Endothelial cell of umbilical vein (primary cell): ENCODE results near the gene NRXN3. TPM values are rescaled to one million over a fixed set of nuclear protein-coding genes. Genes with fewer than 3 reads are reported as not detected.
A peak's percentile ranks its signal among the peaks of the same experiment; 100 is the strongest.

ENCODE experiments used
- BruUV-seq: library from RNA; stranded (reverse); fragments of 400-500 nt; replicated peaks from 2 replicates; lab custom pipeline; 2021; lab: Mats Ljungman, UMichigan
- CTCF ChIA-PET: fragments of 300-600, 350-600 bp; sonication (Branson Sonifier 250); formaldehyde crosslinking; loops from one replicate; lab custom pipeline; 2021; ENCODE audit warnings: antibody characterized with exemption, inconsistent platforms; lab: Charles Lee
- POLR2A ChIA-PET: fragments of 300-600, 350-600 bp; sonication (Branson Sonifier 250); formaldehyde crosslinking; loops from one replicate; lab custom pipeline; 2021; ENCODE audit warnings: antibody characterized with exemption, inconsistent platforms; lab: Charles Lee
- DNase-seq: peaks from one replicate; pipeline ENCODE4 v3.0.0-alpha.2; 2011; ENCODE audit warnings: low read depth, low spot score
- FAIRE-seq: peaks from 2 replicates; lab custom pipeline; 2011; peaks lifted over from hg19 to GRCh38; lab: Jason Lieb, UNC
- H2AFZ ChIP-seq: 2 replicates; pipeline ENCODE4 v1.6.0; 2012; ENCODE audit warnings: low read depth, low read length, control low read depth, inconsistent platforms
- H3K27ac ChIP-seq: 2 replicates; pipeline ENCODE4 v1.5.1; 2011; ENCODE audit warnings: low read depth, mild to moderate bottlenecking, control low read depth, low read length, moderate library complexity; ENCODE audit not compliant: insufficient read depth
- H3K27me3 ChIP-seq, 2 experiments: 2 replicates each; pipeline versions ENCODE4 v1.6.0 to v1.6.1; 2011; ENCODE audit warnings: low read length in 2 of 2, mixed read lengths in 1 of 2; ENCODE audit not compliant: control insufficient read depth in 2 of 2, insufficient read depth in 2 of 2
- H3K36me3 ChIP-seq, 2 experiments: 2 replicates in 1 of 2; 3 replicates in 1 of 2; pipeline ENCODE4 v1.5.1; 2011; ENCODE audit warnings: low read length in 2 of 2, mild to moderate bottlenecking in 1 of 2, moderate library complexity in 1 of 2; ENCODE audit not compliant: control insufficient read depth in 2 of 2, insufficient read depth in 2 of 2; ENCODE audit errors: extremely low read depth in 1 of 2
- H3K4me1 ChIP-seq: 3 replicates; pipeline ENCODE4 v1.5.1; 2011; ENCODE audit warnings: mild to moderate bottlenecking, low read length; ENCODE audit not compliant: control insufficient read depth, insufficient read depth; ENCODE audit errors: extremely low read depth
- H3K4me2 ChIP-seq: 2 replicates; pipeline ENCODE4 v1.6.1; 2011; ENCODE audit warnings: low read length, control low read depth, mixed read lengths; ENCODE audit not compliant: insufficient read depth
- H3K4me3 ChIP-seq, 3 experiments: fragments of 200-600 bp in 1 of 3; sonication (generic), shearing (Covaris generic) in 1 of 3; replicated peaks in 1 of 3; 2 replicates each; pipeline ENCODE4 v1.5.1; 2011 to 2016; ENCODE audit warnings: control low read depth in 3 of 3, low read length in 3 of 3, mild to moderate bottlenecking in 2 of 3, inconsistent platforms in 1 of 3, low read depth in 1 of 3, moderate library complexity in 1 of 3; ENCODE audit not compliant: insufficient read depth in 1 of 3
- H3K79me2 ChIP-seq: 2 replicates; pipeline ENCODE4 v1.6.0; 2012; ENCODE audit warnings: low read length, inconsistent platforms; ENCODE audit not compliant: control insufficient read depth, insufficient read depth
- H3K9ac ChIP-seq: replicated peaks from 2 replicates; pipeline ENCODE3; 2011; ENCODE audit warnings: low read length, control low read depth; ENCODE audit not compliant: insufficient read depth; ENCODE audit errors: extremely low read depth
- H3K9me1 ChIP-seq: replicated peaks from 3 replicates; pipeline ENCODE4 v1.6.0; 2011; ENCODE audit warnings: mild to moderate bottlenecking, low read length; ENCODE audit not compliant: control insufficient read depth, insufficient read depth; ENCODE audit errors: extremely low read depth
- H3K9me3 ChIP-seq: replicated peaks from 2 replicates; pipeline ENCODE4 v1.5.1; 2012; ENCODE audit warnings: low read length, inconsistent platforms; ENCODE audit not compliant: control insufficient read depth, insufficient read depth
- H4K20me1 ChIP-seq: replicated peaks from 2 replicates; pipeline ENCODE3; 2011; ENCODE audit warnings: mild to moderate bottlenecking, low read length; ENCODE audit not compliant: control insufficient read depth, insufficient read depth; ENCODE audit errors: extremely low read depth
- CTCF ChIP-seq, 2 donors: IDR thresholded peaks; 1 replicate in 1 of 2; 2 replicates in 1 of 2; pipeline ENCODE4 v1.5.1; 2011; ENCODE audit warnings: low read length in 2 of 2, mild to moderate bottlenecking in 2 of 2, moderate library complexity in 2 of 2, control low read depth in 1 of 2, inconsistent platforms in 1 of 2, low read depth in 1 of 2; ENCODE audit not compliant: insufficient read depth in 1 of 2; ENCODE audit errors: extremely low read depth in 1 of 2
- EZH2 ChIP-seq: IDR thresholded peaks from 2 replicates; pipeline ENCODE4 v1.6.1; 2012; ENCODE audit warnings: borderline replicate concordance, low read depth, mild to moderate bottlenecking, moderate library complexity, low read length, inconsistent platforms; ENCODE audit not compliant: severe bottlenecking
- FOS ChIP-seq: IDR thresholded peaks from 2 replicates; pipeline ENCODE4 v1.6.1; 2011; ENCODE audit warnings: mild to moderate bottlenecking, low read length, moderate library complexity, borderline replicate concordance; ENCODE audit not compliant: insufficient read depth
- GATA2 ChIP-seq: IDR thresholded peaks from 2 replicates; pipeline ENCODE4 v1.7.0; 2011; ENCODE audit warnings: low read depth, mild to moderate bottlenecking, moderate library complexity, mixed read lengths, low read length; ENCODE audit not compliant: insufficient read length, insufficient read depth
- JUN ChIP-seq: IDR thresholded peaks from 2 replicates; pipeline ENCODE4 v1.6.1; 2011; ENCODE audit warnings: borderline replicate concordance, low read depth; ENCODE audit not compliant: insufficient read length, insufficient read depth
- MAX ChIP-seq: IDR thresholded peaks from 2 replicates; pipeline ENCODE4 v1.6.1; 2011; ENCODE audit not compliant: insufficient read depth, insufficient read length
- MYC ChIP-seq: IDR thresholded peaks from one replicate; pipeline ENCODE4 v1.6.1; 2011; ENCODE audit warnings: mild to moderate bottlenecking, low read depth, low read length
- POLR2A ChIP-seq: IDR thresholded peaks from 2 replicates; pipeline ENCODE4 v1.6.1; 2012; ENCODE audit warnings: low read depth, mild to moderate bottlenecking, control low read depth, low read length
- POLR2AphosphoS5 ChIP-seq: IDR thresholded peaks from 2 replicates; pipeline ENCODE4 v1.6.1; 2012; ENCODE audit warnings: low read depth, mild to moderate bottlenecking, control low read depth, low read length, moderate library complexity; ENCODE audit not compliant: insufficient read depth
- dilution Hi-C: fragments of 300-500 bp; cut with MboI; formaldehyde crosslinking; loops from one replicate; pipeline ENCODE4 v1.15.0; 2019; ENCODE audit warnings: low sequenced_read_pairs; ENCODE audit not compliant: extremely low pct_ligation_motif_present
- intact Hi-C: fragments of 100-400 bp; cut with micrococcal nuclease; formaldehyde crosslinking; loops from one replicate; pipeline ENCODE4 v1.10.0; 2022
- polyA plus RNA-seq, 4 experiments: library from polyadenylated mRNA; depleted of rRNA in 3 of 4; stranded (reverse) in 3 of 4; unstranded in 1 of 4; fragments of >200 nt; gene quantifications; 2 replicates each; pipeline versions ENCODE4 v1.2.1 to v1.2.3, GENCODE V29; 2011 to 2012; ENCODE audit warnings: missing spikeins in 1 of 4
- total RNA-seq: library from RNA; stranded (reverse); gene quantifications from 2 replicates; pipeline ENCODE4 v1.2.3, GENCODE V29; 2021

NRXN3 gene
- total and polyA plus RNA-seq, 2 donors (not counting 3 experiments of a cell fraction or from before 2014, with no cell fraction given), result 0.72 to 4.2 TPM

GRCh38 chr14:79413734-79414428 lies 1243.7 kb downstream of the NRXN3 start:
- Histone ChIP-seq H3K4me2 (no peak overlapping the region), H3K4me3 (no peak overlapping the region), H3K36me3 (no peaks in the 10 kb centered on the region), H2AFZ (no peak overlapping the region), H3K4me1 (peaks cover 9% of the 10 kb centered on the region), H3K9me1 (no peaks in the 10 kb centered on the region), H3K9me3 (no peaks in the 10 kb centered on the region), H3K9ac (no peak overlapping the region), H3K79me2 (no peaks in the 10 kb centered on the region), H3K27ac (no peak overlapping the region), H3K27me3 (no peaks in the 10 kb centered on the region), H4K20me1 (no peaks in the 10 kb centered on the region)
- POLR2A ChIA-PET, result no interaction called here
- DNase-seq (no peak), FAIRE-seq (no peak)
- CTCF ChIA-PET, result interaction anchor here (1.1 kb wide), 1 partner anchor 15 kb away, joined by 4 read pairs; no protein-coding TSS in a partner anchor
- TF ChIP-seq GATA2, result peak; percentile 1
- TF ChIP-seq CTCF (IDR thresholded peaks at IDR 0.05; ENCODE audit: extremely low read depth in 1 of 2, insufficient read depth in 1 of 2, low read depth in 1 of 2, low read length in 2 of 2), result no peak
- dilution Hi-C loops, result no loop called here
- BruUV-seq, result no TSS peak
- intact Hi-C loops, result no loop called here

GRCh38 chr14:79415726-79416125 lies 1245.6 kb downstream of the NRXN3 start:
- no peak overlapping the region for H3K9ac ChIP-seq
- H2AFZ ChIP-seq, result no peak overlapping the region
- no peaks in the 10 kb centered on the region for H3K79me2 ChIP-seq
- TF ChIP-seq EZH2, result no peak
- TF ChIP-seq POLR2A, result no peak
- no peak for TF ChIP-seq MYC
- TF ChIP-seq FOS, result no peak
- TF ChIP-seq JUN, result no peak
- TF ChIP-seq POLR2AphosphoS5, result no peak
- TF ChIP-seq CTCF (IDR thresholded peaks at IDR 0.05; ENCODE audit: extremely low read depth in 1 of 2, insufficient read depth in 1 of 2, low read depth in 1 of 2, low read length in 2 of 2), result no peak
- TF ChIP-seq MAX, result no peak
- TF ChIP-seq GATA2, result no peak
- no peaks in the 10 kb centered on the region for H3K27me3 ChIP-seq
- no peak for DNase-seq
- H3K36me3 ChIP-seq, result no peaks in the 10 kb centered on the region
- H3K4me1 ChIP-seq, result peaks cover 9% of the 10 kb centered on the region
- H3K9me1 ChIP-seq, result no peaks in the 10 kb centered on the region
- intact Hi-C loops, result no loop called here
- no peak for FAIRE-seq
- H4K20me1 ChIP-seq, result no peaks in the 10 kb centered on the region
- H3K4me2 ChIP-seq, result no peak overlapping the region
- dilution Hi-C loops, result no loop called here
- no TSS peak for BruUV-seq
- ChIA-PET POLR2A (no interaction called here), CTCF (no interaction called here)
- H3K27ac ChIP-seq, result no peak overlapping the region
- no peak overlapping the region for H3K4me3 ChIP-seq
- H3K9me3 ChIP-seq, result no peaks in the 10 kb centered on the region
